ENCODE data around the gene GTF3C5. TPM values are rescaled to one million over a fixed set of nuclear protein-coding genes. Genes with fewer than 3 reads are reported as not detected.

Gene GTF3C5
- total RNA-seq, 1 experiment from 2014 or later = 79.6 TPM

- ChIA-PET CTCF (no interaction called here), POLR2A (ENCODE audit: unreplicated experiment) (no interaction called here)
- DNase-seq = no peak
- H3K4me1 ChIP-seq (replicated peaks; ENCODE audit: insufficient read depth) = no peaks in the 10 kb centered on the region
- no peaks in the 10 kb centered on the region for H3F3A ChIP-seq (ENCODE audit: insufficient read depth, low read depth)
- H3K27ac ChIP-seq = no peak overlapping the region
- H3K4me2 ChIP-seq = no peak overlapping the region
- no TSS peak for BruUV-seq (replicated peaks)
- H2AFZ ChIP-seq = no peak overlapping the region
- H3K36me3 ChIP-seq (ENCODE audit: low read depth) = no peaks in the 10 kb centered on the region
- intact Hi-C loops (cut with micrococcal nuclease; ENCODE audit: unreplicated experiment) = no loop called here
- no peaks in the 10 kb centered on the region for H3K9me3 ChIP-seq (ENCODE audit: insufficient read depth, low read depth)
- H3K4me3 ChIP-seq = no peak overlapping the region
- H3K27me3 ChIP-seq (ENCODE audit: insufficient read depth, low read depth) = peaks cover 98% of the 10 kb centered on the region
- no peak for TF ChIP-seq EZH2 (IDR thresholded peaks at IDR 0.05; ENCODE audit: low read depth)
- TF ChIP-seq CTCF (conservative IDR thresholded peaks at IDR 0.05) = no peak
- H3K79me2 ChIP-seq (ENCODE audit: low read depth) = no peaks in the 10 kb centered on the region
- no peaks in the 10 kb centered on the region for H4K20me1 ChIP-seq (ENCODE audit: insufficient read depth)
- no peaks in the 10 kb centered on the region for H3K9me2 ChIP-seq (ENCODE audit: insufficient read depth)
These were observed 45.3 kb upstream of the GTF3C5 start for GRCh38 chr9:132985489-132985888.

- no peak overlapping the region for H2AFZ ChIP-seq
- peaks cover 98% of the 10 kb centered on the region for H3K27me3 ChIP-seq (ENCODE audit: insufficient read depth, low read depth)
- H3K27ac ChIP-seq = no peak overlapping the region
- H3K36me3 ChIP-seq (ENCODE audit: low read depth) = no peaks in the 10 kb centered on the region
- H3F3A ChIP-seq (ENCODE audit: insufficient read depth, low read depth) = no peaks in the 10 kb centered on the region
- no peak for DNase-seq
- POLR2A ChIA-PET (ENCODE audit: unreplicated experiment) = no interaction called here
- H3K4me1 ChIP-seq (replicated peaks; ENCODE audit: insufficient read depth) = no peaks in the 10 kb centered on the region
- no peak overlapping the region for H3K4me2 ChIP-seq
- H4K20me1 ChIP-seq (ENCODE audit: insufficient read depth) = no peaks in the 10 kb centered on the region
- no TSS peak for BruUV-seq (replicated peaks)
- CTCF ChIA-PET = no interaction called here
- no peaks in the 10 kb centered on the region for H3K9me2 ChIP-seq (ENCODE audit: insufficient read depth)
- intact Hi-C loops (cut with micrococcal nuclease; ENCODE audit: unreplicated experiment) = no loop called here
- TF ChIP-seq CTCF (conservative IDR thresholded peaks at IDR 0.05) (no peak), EZH2 (IDR thresholded peaks at IDR 0.05; ENCODE audit: low read depth) (no peak)
- H3K9me3 ChIP-seq (ENCODE audit: insufficient read depth, low read depth) = no peaks in the 10 kb centered on the region
- H3K79me2 ChIP-seq (ENCODE audit: low read depth) = no peaks in the 10 kb centered on the region
- no peak overlapping the region for H3K4me3 ChIP-seq
These were observed 44.7 kb upstream of the GTF3C5 start for GRCh38 chr9:132986114-132986513.

- intact Hi-C loops (cut with micrococcal nuclease; ENCODE audit: unreplicated experiment) = no loop called here
- no peaks in the 10 kb centered on the region for H3K9me3 ChIP-seq (ENCODE audit: insufficient read depth, low read depth)
- H3F3A ChIP-seq (ENCODE audit: insufficient read depth, low read depth) = no peaks in the 10 kb centered on the region
- no peak overlapping the region for H3K27ac ChIP-seq
- ChIA-PET POLR2A (ENCODE audit: unreplicated experiment) (no interaction called here), CTCF (no interaction called here)
- peaks cover 99% of the 10 kb centered on the region for H3K27me3 ChIP-seq (ENCODE audit: insufficient read depth, low read depth)
- H3K79me2 ChIP-seq (ENCODE audit: low read depth) = no peaks in the 10 kb centered on the region
- no peaks in the 10 kb centered on the region for H3K4me1 ChIP-seq (replicated peaks; ENCODE audit: insufficient read depth)
- no peak overlapping the region for H3K4me3 ChIP-seq
- H2AFZ ChIP-seq = no peak overlapping the region
- H3K4me2 ChIP-seq = no peak overlapping the region
- no peaks in the 10 kb centered on the region for H3K9me2 ChIP-seq (ENCODE audit: insufficient read depth)
- H4K20me1 ChIP-seq (ENCODE audit: insufficient read depth) = no peaks in the 10 kb centered on the region
- no TSS peak for BruUV-seq (replicated peaks)
- 0 out of 2 replicates have a peak, but pooled peaks have one; percentile 34 for TF ChIP-seq EZH2 (IDR thresholded peaks at IDR 0.05; ENCODE audit: low read depth)
- no peak for TF ChIP-seq CTCF (conservative IDR thresholded peaks at IDR 0.05)
- no peaks in the 10 kb centered on the region for H3K36me3 ChIP-seq (ENCODE audit: low read depth)
- DNase-seq = no peak
These were observed 43.9 kb upstream of the GTF3C5 start for GRCh38 chr9:132986640-132987620.

Data from PC-9 (cell line).